ENCODE results near the gene LYPD6B.

- TF ChIP-seq CTCF (IDR thresholded peaks at IDR 0.05; ENCODE audit: low read length) (no peak), EZH2 (optimal IDR thresholded peaks at IDR 0.05; ENCODE audit: low read depth, low read length) (no peak), EZH2phosphoT487 (IDR thresholded peaks at IDR 0.05; ENCODE audit: low read length) (no peak)
These were observed 22.7 kb downstream of the LYPD6B start for GRCh38 chr2:149061133-149061745.
